Liver (tissue), 9 donors: ENCODE measurements around the gene USH1G. TPM values are rescaled to one million over a fixed set of nuclear protein-coding genes. Genes with fewer than 3 reads are reported as not detected.

Source experiments
- DNase-seq: peaks from one replicate; pipeline ENCODE4 v3.0.0-alpha.2; 2017; ENCODE audit warnings: low spot score
- H3K27ac ChIP-seq, 2 donors: one replicate each; pipeline ENCODE4 v1.7.0; 2013; ENCODE audit warnings: inconsistent platforms in 2 of 2, low read length in 2 of 2, control low read depth in 1 of 2, low read depth in 1 of 2, mild to moderate bottlenecking in 1 of 2
- H3K27me3 ChIP-seq, 4 donors: one replicate each; pipeline versions ENCODE4 v1.6.1 to v1.7.0; 2013; ENCODE audit warnings: low read length in 3 of 4, inconsistent platforms in 1 of 4, mild to moderate bottlenecking in 1 of 4, moderate library complexity in 1 of 4; ENCODE audit not compliant: control insufficient read depth in 4 of 4, insufficient read depth in 4 of 4
- H3K36me3 ChIP-seq, 4 donors: one replicate each; pipeline versions ENCODE4 v1.6.1 to v1.7.0; 2013; ENCODE audit warnings: low read length in 3 of 4, mild to moderate bottlenecking in 3 of 4, low read depth in 1 of 4, moderate library complexity in 1 of 4; ENCODE audit not compliant: control insufficient read depth in 4 of 4, insufficient read depth in 3 of 4
- H3K4me1 ChIP-seq, 4 donors: one replicate each; pipeline versions ENCODE4 v1.6.1 to v1.7.0; 2013; ENCODE audit warnings: low read length in 3 of 4, mild to moderate bottlenecking in 3 of 4, moderate library complexity in 1 of 4; ENCODE audit not compliant: control insufficient read depth in 4 of 4, insufficient read depth in 4 of 4
- H3K4me3 ChIP-seq, 3 donors: one replicate each; pipeline versions ENCODE4 v1.6.1 to v1.7.0; 2013; ENCODE audit warnings: low read length in 3 of 3, control low read depth in 1 of 3, low read depth in 1 of 3, mild to moderate bottlenecking in 1 of 3
- H3K9ac ChIP-seq, 2 donors: one replicate each; pipeline ENCODE4 v1.7.0; 2013; ENCODE audit warnings: low read length in 2 of 2, mild to moderate bottlenecking in 2 of 2, moderate library complexity in 2 of 2, control low read depth in 1 of 2, low read depth in 1 of 2
- H3K9me3 ChIP-seq, 4 donors: one replicate each; pipeline versions ENCODE4 v1.6.1 to v1.7.0; 2013; ENCODE audit warnings: low read length in 3 of 4; ENCODE audit not compliant: control insufficient read depth in 4 of 4
- ATF3 ChIP-seq: IDR thresholded peaks from 2 replicates; pipeline ENCODE4 v1.6.1; 2016; ENCODE audit warnings: antibody characterized with exemption
- CTCF ChIP-seq: fragments of 150-350 bp; IDR thresholded peaks from 2 replicates; pipeline ENCODE4 v1.5.1; 2017; ENCODE audit warnings: improper control_type of control experiment, low read depth, low read length; ENCODE audit not compliant: missing input control
- EGR1 ChIP-seq, 2 donors: IDR thresholded peaks; 2 replicates each; pipeline ENCODE4 v1.6.1; 2016 to 2018; ENCODE audit warnings: antibody characterized with exemption in 2 of 2, low read depth in 2 of 2
- FOXA1 ChIP-seq: IDR thresholded peaks from 2 replicates; pipeline ENCODE4 v1.6.1; 2016; ENCODE audit warnings: antibody characterized with exemption
- FOXA2 ChIP-seq: IDR thresholded peaks from 2 replicates; pipeline ENCODE4 v1.6.1; 2016; ENCODE audit warnings: antibody characterized with exemption
- GABPA ChIP-seq, 2 donors: IDR thresholded peaks in 1 of 2; conservative IDR thresholded peaks in 1 of 2; 2 replicates each; pipeline ENCODE4 v1.6.1; 2016; ENCODE audit warnings: antibody characterized with exemption in 2 of 2, mild to moderate bottlenecking in 1 of 2, moderate library complexity in 1 of 2
- JUND ChIP-seq, 2 donors: IDR thresholded peaks; 2 replicates each; pipeline ENCODE4 v1.6.1; 2016; ENCODE audit warnings: antibody characterized with exemption in 2 of 2
- NR2F2 ChIP-seq: IDR thresholded peaks from 2 replicates; pipeline ENCODE4 v1.6.1; 2016; ENCODE audit warnings: antibody characterized with exemption
- RAD21 ChIP-seq, 2 donors: IDR thresholded peaks; 2 replicates each; pipeline ENCODE4 v1.6.1; 2016; ENCODE audit warnings: antibody characterized with exemption in 2 of 2, mild to moderate bottlenecking in 2 of 2
- REST ChIP-seq: IDR thresholded peaks from 2 replicates; pipeline ENCODE4 v1.6.1; 2016; ENCODE audit warnings: antibody characterized with exemption, mild to moderate bottlenecking
- RXRA ChIP-seq, 2 donors: IDR thresholded peaks; 2 replicates each; pipeline ENCODE4 v1.6.1; 2017 to 2018; ENCODE audit warnings: antibody characterized with exemption in 2 of 2, mild to moderate bottlenecking in 1 of 2
- TAF1 ChIP-seq: conservative IDR thresholded peaks from 2 replicates; pipeline ENCODE4 v1.6.1; 2016; ENCODE audit warnings: antibody characterized with exemption, mild to moderate bottlenecking
- YY1 ChIP-seq: IDR thresholded peaks from 2 replicates; pipeline ENCODE4 v1.6.1; 2016; ENCODE audit warnings: antibody characterized with exemption, mild to moderate bottlenecking
- ZBTB33 ChIP-seq: IDR thresholded peaks from 2 replicates; pipeline ENCODE4 v1.6.1; 2016; ENCODE audit warnings: antibody characterized with exemption
- WGBS: extraction: QIAGEN DNeasy Blood & Tissue Kit; methylation state at CpG from one replicate; pipeline ENCODE4 v1.1.7; 2013; 5-methylcytosine and 5-hydroxymethylcytosine counted together
- polyA plus RNA-seq, 2 donors: library from polyadenylated mRNA; stranded (reverse) in 1 of 2; unstranded in 1 of 2; fragments of 200-250 nt in 1 of 2; fragments of >200 nt in 1 of 2; fragmentation: Nextera tagmentation in 1 of 2; extraction: Ambion mirVana in 1 of 2; gene quantifications; one replicate each; pipeline versions ENCODE4 v1.2.1 to v1.2.3, GENCODE V29; 2013 to 2015
- total RNA-seq, 2 donors: library from RNA; depleted of rRNA; stranded (reverse); fragments of >200 nt; gene quantifications; one replicate each; pipeline ENCODE4 v1.2.3, GENCODE V29; 2014
- TF ChIP-seq, protein P1 (sequence below): IDR thresholded peaks from 2 replicates; pipeline ENCODE4 v1.6.1; 2016; ENCODE audit warnings: antibody characterized with exemption
- donor health status: healthy.
- donor health status: healthy.
- donor health status: healthy.
- donor health status: healthy.
- donor health status: healthy.

Gene USH1G
- total and polyA plus RNA-seq, 4 donors = under 0.01 TPM; not detected in 3

DNA sequence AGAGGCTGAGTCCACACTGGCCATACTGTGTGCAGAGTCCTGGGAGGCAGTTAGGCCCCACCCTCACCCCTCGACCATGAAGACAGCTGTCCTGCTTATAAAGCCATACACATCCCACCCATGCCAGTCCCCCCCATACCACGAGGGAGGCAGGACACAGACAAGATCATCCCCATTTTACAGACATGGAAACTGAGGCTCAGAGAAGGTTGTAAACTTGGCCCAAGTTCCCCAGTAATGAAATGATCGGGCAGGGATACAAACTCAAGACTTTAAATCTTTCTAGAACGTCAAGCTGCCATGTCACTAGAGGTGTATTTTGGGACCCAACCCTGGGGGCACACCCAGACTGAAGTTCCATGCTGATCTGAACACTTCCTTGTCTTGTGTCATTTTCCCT, 33.0 kb upstream of the USH1G start (continued):
- no peak for TF ChIP-seq ZBTB33
- TF ChIP-seq, protein P1, sequence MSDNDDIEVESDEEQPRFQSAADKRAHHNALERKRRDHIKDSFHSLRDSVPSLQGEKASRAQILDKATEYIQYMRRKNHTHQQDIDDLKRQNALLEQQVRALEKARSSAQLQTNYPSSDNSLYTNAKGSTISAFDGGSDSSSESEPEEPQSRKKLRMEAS = no peak

- Histone ChIP-seq H3K4me3 (no peak overlapping the region), H3K9me3 (no peaks in the 10 kb centered on the region), H3K9ac (no peak overlapping the region), H3K36me3 (peaks cover 0 to 2% (median 1%) of the 10 kb centered on the region in 4 donors), H3K4me1 (no peaks in the 10 kb centered on the region), H3K27me3 (no peaks in the 10 kb centered on the region), H3K27ac (no peak overlapping the region)
- 74% methylated on average over 13 of the region's 13 CpGs for WGBS
- DNase-seq = no peak
- TF ChIP-seq ATF3 (no peak), CTCF (no peak), NR2F2 (no peak), FOXA1 (no peak), RAD21 (IDR thresholded peaks at IDR 0.05) (no peak), YY1 (no peak), RXRA (IDR thresholded peaks at IDR 0.05) (no peak)
These were observed 31.8 kb upstream of the USH1G start for GRCh38 chr17:74954665-74955421.

- no peak for DNase-seq
- Histone ChIP-seq H3K27ac (no peak overlapping the region), H3K9me3 (no peaks in the 10 kb centered on the region), H3K36me3 (peaks cover 0 to 2% (median 1%) of the 10 kb centered on the region in 4 donors), H3K27me3 (no peaks in the 10 kb centered on the region), H3K9ac (no peak overlapping the region), H3K4me1 (no peaks in the 10 kb centered on the region), H3K4me3 (no peak overlapping the region)
- 93% methylated on average over 15 of the region's 15 CpGs for WGBS
- no peak for TF ChIP-seq FOXA2
- TF ChIP-seq, protein P1 = no peak
- no peak for TF ChIP-seq JUND (IDR thresholded peaks at IDR 0.05)
- no peak for TF ChIP-seq FOXA1
- no peak for TF ChIP-seq RXRA (IDR thresholded peaks at IDR 0.05)
- TF ChIP-seq ZBTB33 = no peak
- no peak for TF ChIP-seq RAD21 (IDR thresholded peaks at IDR 0.05)
- TF ChIP-seq GABPA (IDR thresholded peaks at IDR 0.05 in 1 of 2, conservative IDR thresholded peaks at IDR 0.05 in 1 of 2) = no peak
- TF ChIP-seq ATF3 = no peak
- TF ChIP-seq EGR1 (IDR thresholded peaks at IDR 0.05; ENCODE audit: low read depth in 2 of 2) = no peak
- no peak for TF ChIP-seq YY1
- no peak for TF ChIP-seq REST
- no peak for TF ChIP-seq NR2F2
- TF ChIP-seq TAF1 = no peak
These were observed 31.1 kb upstream of the USH1G start for GRCh38 chr17:74954115-74954514.
